GM12878 (cell line): ENCODE results near the gene HYAL1. TPM values are rescaled to one million over a fixed set of nuclear protein-coding genes. Genes with fewer than 3 reads are reported as not detected.

Experiments used
- ATF2 ChIP-seq: IDR thresholded peaks from 2 replicates; pipeline ENCODE4 v1.6.1; 2012; ENCODE audit warnings: low read length, inconsistent platforms
- MTA2 ChIP-seq: fragments of 450-650 bp; IDR thresholded peaks from 2 replicates; pipeline ENCODE4 v1.6.1; 2016; ENCODE audit warnings: low read depth, mild to moderate bottlenecking, moderate library complexity
- MYB ChIP-seq: fragments of 150-350 bp; IDR thresholded peaks from 2 replicates; pipeline ENCODE4 v1.6.1; 2014; ENCODE audit warnings: mild to moderate bottlenecking, low read depth, low read length, borderline replicate concordance
- SMAD5 ChIP-seq: IDR thresholded peaks from 2 replicates; pipeline ENCODE4 v1.6.1; 2016; ENCODE audit warnings: antibody characterized with exemption, low read depth
- SMARCA5 ChIP-seq: fragments of 450-650 bp; IDR thresholded peaks from 2 replicates; pipeline ENCODE4 v1.6.1; 2017; ENCODE audit warnings: mild to moderate bottlenecking
- SRF ChIP-seq, 2 experiments: IDR thresholded peaks; 2 replicates each; pipeline ENCODE4 v1.6.1; 2011; ENCODE audit warnings: low read depth in 2 of 2, low read length in 2 of 2, mild to moderate bottlenecking in 1 of 2, moderate library complexity in 1 of 2
- polyA plus RNA-seq, 11 experiments: library from polyadenylated mRNA; depleted of rRNA in 4 of 11; unstranded in 6 of 11; stranded (reverse) in 5 of 11; fragments of >200 nt; fragmentation: Nextera tagmentation in 4 of 11; fragmentation: Illumina TruSeq in 1 of 11; extraction: Ambion mirVana in 4 of 11; extraction: Trizol in 1 of 11; gene quantifications; 1 replicate in 1 of 11; 2 replicates in 10 of 11; pipeline versions ENCODE4 v1.2.1 to v1.2.3, GENCODE V29; 2011 to 2016; ENCODE audit warnings: inconsistent platforms in 2 of 11, missing spikeins in 2 of 11, low read depth in 1 of 11
- total RNA-seq, 4 experiments: library from RNA; depleted of rRNA in 3 of 4; stranded (reverse); fragments of >200 nt in 3 of 4; fragmentation: Illumina TruSeq in 1 of 4; extraction: Trizol in 1 of 4; gene quantifications; 2 replicates each; pipeline versions ENCODE4 v1.2.1 to v1.2.3, GENCODE V29; 2013 to 2021
- TF ChIP-seq, protein P1 (sequence below): fragments of 450-650 bp; formaldehyde crosslinking; IDR thresholded peaks from 2 replicates; pipeline ENCODE4 v1.4.0; 2020; ENCODE audit warnings: mild to moderate bottlenecking, moderate library complexity

The HYAL1 gene
- total and polyA plus RNA-seq, 10 of the 15 experiments (the other 5 are each of a cell fraction or from before 2014, with no cell fraction given) = 0.04 to 0.55 (median 0.18) TPM; not detected in 2

DNA sequence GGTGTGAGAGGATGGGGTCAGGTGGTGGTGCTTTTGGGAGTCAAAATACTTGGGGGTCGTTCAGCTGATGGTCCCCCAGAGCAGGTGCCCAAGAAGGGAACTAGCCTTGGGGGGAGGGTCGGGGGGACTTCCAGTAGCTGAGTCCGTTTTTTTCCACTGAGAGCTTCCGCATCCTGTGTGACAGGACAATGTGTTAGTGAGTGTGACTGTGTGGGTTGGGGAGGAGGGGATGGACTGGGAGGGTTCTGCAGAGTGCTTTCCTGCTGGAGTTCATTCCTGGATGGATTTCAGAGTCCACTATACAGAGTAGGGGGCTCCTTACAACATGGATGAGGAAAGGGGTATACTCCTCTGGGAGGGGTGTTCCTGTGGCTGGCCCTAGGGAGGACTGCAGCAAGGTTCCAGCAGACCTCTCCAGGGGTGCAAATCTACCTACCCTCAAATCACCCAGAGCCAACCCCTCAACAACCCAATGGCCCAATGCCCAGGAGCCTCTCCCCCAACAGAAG, 19.8 kb upstream of the HYAL1 start (continued):
- TF ChIP-seq, protein P1, sequence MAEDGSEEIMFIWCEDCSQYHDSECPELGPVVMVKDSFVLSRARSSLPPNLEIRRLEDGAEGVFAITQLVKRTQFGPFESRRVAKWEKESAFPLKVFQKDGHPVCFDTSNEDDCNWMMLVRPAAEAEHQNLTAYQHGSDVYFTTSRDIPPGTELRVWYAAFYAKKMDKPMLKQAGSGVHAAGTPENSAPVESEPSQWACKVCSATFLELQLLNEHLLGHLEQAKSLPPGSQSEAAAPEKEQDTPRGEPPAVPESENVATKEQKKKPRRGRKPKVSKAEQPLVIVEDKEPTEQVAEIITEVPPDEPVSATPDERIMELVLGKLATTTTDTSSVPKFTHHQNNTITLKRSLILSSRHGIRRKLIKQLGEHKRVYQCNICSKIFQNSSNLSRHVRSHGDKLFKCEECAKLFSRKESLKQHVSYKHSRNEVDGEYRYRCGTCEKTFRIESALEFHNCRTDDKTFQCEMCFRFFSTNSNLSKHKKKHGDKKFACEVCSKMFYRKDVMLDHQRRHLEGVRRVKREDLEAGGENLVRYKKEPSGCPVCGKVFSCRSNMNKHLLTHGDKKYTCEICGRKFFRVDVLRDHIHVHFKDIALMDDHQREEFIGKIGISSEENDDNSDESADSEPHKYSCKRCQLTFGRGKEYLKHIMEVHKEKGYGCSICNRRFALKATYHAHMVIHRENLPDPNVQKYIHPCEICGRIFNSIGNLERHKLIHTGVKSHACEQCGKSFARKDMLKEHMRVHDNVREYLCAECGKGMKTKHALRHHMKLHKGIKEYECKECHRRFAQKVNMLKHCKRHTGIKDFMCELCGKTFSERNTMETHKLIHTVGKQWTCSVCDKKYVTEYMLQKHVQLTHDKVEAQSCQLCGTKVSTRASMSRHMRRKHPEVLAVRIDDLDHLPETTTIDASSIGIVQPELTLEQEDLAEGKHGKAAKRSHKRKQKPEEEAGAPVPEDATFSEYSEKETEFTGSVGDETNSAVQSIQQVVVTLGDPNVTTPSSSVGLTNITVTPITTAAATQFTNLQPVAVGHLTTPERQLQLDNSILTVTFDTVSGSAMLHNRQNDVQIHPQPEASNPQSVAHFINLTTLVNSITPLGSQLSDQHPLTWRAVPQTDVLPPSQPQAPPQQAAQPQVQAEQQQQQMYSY (CRISPR knock-in tag) = no peak
- no peak for TF ChIP-seq ATF2
- no peak for TF ChIP-seq SMARCA5
- no peak for TF ChIP-seq MYB
- TF ChIP-seq SRF (IDR thresholded peaks at IDR 0.05; ENCODE audit: low read depth in 2 of 2, low read length in 2 of 2) = no peak
- TF ChIP-seq SMAD5 = no peak
- no peak for TF ChIP-seq MTA2
